Epithelial cell of esophagus (primary cell): ENCODE measurements around the gene ADIPOQ.
"Not testable (repeated sequence)": the region's sequence is repeated elsewhere in the genome, so short reads cannot be mapped to it uniquely, and the experiment has no call there.

Source experiments
- DNase-seq: peaks from one replicate; pipeline ENCODE4 v3.0.0; 2010; ENCODE audit warnings: low read depth
- H3K4me3 ChIP-seq: 2 replicates; pipeline ENCODE4 v1.5.1; 2011; ENCODE audit warnings: mild to moderate bottlenecking, low read length, control low read depth
- TF ChIP-seq, protein P1 (sequence below): IDR thresholded peaks from 2 replicates; pipeline ENCODE4 v1.5.1; 2011; ENCODE audit warnings: low read depth, mild to moderate bottlenecking, low read length, control low read depth, inconsistent platforms; ENCODE audit not compliant: insufficient read depth; ENCODE audit errors: missing control alignments

ADIPOQ gene

DNA sequence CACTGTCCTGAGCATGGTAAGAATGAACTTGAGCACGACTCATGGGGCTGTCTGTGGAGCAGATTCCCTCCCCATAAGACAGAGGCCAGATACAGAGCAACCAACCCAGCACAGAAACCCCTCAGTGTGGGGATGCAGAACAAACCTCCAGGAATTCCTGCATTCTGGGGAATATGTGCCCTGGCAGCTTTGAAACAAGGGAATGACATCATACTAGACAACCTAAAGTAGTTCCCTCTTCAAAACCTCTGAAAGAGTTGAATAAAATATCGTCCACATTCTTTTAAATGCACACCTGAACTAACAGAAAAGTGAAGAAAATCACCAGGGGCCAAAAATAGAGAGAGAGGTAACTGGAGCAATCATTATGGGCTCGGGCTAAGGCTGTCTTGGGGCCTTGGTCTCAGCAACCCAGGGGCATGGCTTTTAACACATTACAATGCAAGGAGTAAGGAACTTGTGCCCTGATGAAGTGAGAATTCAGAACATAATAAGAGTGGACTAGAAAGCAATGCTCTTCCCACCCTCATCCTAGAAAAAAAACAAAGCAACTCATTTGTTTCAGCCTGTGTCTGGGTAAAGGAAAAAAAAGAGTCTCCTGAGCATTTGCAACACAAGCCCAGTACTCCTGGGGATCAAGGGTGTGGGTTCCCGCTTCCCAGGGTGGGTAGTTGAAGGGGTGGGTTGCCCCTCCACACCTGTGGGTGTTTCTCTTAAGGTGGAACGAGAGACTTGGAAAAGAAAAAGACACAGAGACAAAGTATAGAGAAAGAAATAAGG, 43.9 kb downstream of the ADIPOQ start:
- no peak for DNase-seq
- TF ChIP-seq, protein P1, sequence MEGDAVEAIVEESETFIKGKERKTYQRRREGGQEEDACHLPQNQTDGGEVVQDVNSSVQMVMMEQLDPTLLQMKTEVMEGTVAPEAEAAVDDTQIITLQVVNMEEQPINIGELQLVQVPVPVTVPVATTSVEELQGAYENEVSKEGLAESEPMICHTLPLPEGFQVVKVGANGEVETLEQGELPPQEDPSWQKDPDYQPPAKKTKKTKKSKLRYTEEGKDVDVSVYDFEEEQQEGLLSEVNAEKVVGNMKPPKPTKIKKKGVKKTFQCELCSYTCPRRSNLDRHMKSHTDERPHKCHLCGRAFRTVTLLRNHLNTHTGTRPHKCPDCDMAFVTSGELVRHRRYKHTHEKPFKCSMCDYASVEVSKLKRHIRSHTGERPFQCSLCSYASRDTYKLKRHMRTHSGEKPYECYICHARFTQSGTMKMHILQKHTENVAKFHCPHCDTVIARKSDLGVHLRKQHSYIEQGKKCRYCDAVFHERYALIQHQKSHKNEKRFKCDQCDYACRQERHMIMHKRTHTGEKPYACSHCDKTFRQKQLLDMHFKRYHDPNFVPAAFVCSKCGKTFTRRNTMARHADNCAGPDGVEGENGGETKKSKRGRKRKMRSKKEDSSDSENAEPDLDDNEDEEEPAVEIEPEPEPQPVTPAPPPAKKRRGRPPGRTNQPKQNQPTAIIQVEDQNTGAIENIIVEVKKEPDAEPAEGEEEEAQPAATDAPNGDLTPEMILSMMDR, result no peak
- H3K4me3 ChIP-seq, result no peak overlapping the region

DNA sequence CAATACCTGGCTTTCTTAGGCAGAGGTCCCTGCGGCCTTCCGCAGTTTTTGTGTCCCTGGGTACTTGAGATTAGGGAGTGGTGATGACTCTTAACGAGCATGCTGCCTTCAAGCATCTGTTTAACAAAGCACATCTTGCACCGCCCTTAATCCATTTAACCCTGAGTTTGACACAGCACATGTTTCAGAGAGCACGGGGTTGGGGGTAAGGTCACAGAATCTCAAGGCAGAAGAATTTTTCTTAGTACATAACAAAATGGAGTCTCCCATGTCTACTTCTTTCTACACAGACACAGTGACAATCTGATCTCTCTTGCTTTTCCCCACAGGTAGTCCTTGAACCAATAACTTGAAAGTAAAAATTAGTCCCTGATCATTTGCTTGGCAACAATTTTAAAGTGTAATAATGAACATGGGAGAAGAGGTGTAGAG, 45.0 kb downstream of the ADIPOQ start:
- not testable (repeated sequence) for H3K4me3 ChIP-seq, DNase-seq

DNA sequence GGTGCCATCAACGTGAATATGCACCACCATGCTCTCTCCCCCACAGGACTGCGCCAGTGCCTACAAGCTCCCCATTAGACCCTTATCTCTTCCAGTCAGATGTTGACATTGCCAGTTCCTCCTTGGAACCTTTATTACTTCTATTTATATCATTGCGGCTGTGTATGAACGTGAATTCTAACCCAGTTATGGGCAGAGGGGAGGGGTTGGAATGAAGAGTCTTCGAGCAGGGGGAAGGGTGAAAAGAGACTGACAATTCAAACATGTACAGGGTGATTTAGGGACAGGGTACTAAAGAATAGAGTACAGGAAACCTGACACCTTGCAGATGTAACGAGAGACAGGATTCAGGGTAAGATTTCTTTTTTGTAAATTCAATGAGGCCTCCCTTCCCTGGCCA, 46.1 kb downstream of the ADIPOQ start:
- H3K4me3 ChIP-seq, result no peak overlapping the region
- DNase-seq, result no peak
- TF ChIP-seq, protein P1, result no peak

DNA sequence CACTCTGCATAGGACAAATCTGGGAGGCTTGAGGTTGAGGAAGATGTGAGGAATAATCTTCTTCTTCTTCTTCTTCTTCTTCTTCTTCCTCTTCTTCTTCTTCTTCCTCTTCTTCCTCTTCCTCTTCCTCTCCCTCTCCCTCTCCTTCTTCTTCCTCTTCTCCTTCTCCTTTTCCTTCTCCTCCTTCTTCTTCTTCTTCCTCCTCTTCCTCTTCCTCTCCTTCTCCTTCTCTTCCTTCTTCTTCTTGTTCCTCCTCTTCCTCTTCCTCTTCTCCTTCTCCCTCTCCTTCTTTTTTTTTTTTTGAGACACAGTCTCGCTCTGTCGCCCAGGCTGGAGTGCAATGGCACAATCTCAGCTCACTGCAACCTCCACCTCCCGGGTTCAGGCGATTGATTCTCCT, 47.2 kb downstream of the ADIPOQ start:
- not testable (repeated sequence) for DNase-seq, H3K4me3 ChIP-seq

DNA sequence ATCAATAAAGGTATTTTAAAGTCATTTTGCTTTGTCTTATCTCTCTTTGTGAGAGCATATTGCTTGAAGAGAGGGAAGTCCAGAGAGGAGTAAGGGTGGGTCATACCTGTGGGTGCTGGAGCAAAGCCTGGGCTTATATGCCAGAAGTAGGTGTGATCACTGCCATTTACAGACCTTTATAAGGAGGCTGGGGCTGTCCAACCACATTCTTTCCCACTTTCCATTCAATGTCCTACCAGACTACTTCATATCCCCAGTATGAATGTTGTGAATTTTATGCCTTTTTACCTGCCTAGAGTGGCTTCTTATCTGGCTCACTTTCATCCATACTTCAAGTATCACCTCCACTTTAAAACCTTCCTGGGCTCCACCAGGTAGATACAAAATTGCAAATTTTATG, 48.4 kb downstream of the ADIPOQ start:
- DNase-seq, result no peak
- TF ChIP-seq, protein P1, result no peak
- H3K4me3 ChIP-seq, result no peak overlapping the region

DNA sequence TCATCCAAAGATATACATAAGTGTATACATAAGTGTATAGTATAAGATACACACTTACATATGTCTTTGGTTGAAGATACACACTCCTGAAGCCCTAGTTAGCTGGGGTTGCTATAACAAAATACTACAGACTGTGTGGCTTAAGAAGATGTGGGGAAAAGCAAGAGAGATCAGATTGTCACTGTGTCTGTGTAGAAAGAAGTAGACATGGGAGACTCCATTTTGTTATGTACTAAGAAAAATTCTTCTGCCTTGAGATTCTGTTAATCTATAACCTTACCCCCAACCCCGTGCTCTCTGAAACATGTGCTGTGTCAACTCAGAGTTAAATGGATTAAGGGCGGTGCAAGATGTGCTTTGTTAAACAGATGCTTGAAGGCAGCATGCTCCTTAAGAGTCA, 50.6 kb downstream of the ADIPOQ start:
- not testable (repeated sequence) for H3K4me3 ChIP-seq, DNase-seq

DNA sequence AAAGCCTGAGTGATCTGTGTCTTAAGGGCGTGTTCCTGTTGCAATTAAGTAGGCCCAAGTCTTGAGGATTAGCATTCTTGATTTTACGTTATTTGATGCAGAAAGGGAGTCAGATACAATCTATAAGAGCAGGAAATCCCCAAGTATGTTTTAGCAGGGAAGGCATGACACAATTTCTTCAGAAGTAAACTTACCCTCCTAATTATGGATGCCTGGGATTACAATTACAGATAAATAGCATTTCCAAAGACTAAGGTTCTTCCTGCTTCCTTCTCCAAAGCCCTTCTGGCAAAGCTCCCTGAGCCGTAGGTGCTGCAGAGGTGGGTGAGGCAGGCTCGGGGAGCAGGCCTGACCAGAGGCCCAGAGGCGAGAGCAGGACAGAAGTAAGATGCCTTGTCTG, 52.9 kb downstream of the ADIPOQ start:
- DNase-seq, result no peak
- TF ChIP-seq, protein P1, result no peak
- H3K4me3 ChIP-seq, result no peak overlapping the region

DNA sequence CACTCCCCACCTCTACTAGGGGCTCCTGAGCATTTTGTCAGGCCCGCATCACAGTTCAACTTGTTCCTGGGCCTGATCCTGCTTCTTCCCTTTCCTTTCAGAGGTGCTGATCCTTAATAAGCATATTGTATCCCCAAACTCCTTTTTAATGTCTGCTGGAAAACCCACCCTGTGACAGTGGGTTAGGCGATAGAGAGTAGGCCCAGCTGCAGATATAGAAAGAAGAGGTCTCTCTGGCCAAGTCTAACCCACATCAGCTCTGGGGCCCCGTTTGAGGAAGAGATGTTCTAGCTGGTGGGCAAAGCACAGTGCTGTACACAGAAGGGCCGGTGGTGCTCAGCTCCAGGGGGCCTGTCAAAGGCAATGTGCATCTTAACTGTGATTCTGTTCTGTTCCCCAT, 53.5 kb downstream of the ADIPOQ start:
- TF ChIP-seq, protein P1, result no peak
- H3K4me3 ChIP-seq, result no peak overlapping the region
- no peak for DNase-seq

DNA sequence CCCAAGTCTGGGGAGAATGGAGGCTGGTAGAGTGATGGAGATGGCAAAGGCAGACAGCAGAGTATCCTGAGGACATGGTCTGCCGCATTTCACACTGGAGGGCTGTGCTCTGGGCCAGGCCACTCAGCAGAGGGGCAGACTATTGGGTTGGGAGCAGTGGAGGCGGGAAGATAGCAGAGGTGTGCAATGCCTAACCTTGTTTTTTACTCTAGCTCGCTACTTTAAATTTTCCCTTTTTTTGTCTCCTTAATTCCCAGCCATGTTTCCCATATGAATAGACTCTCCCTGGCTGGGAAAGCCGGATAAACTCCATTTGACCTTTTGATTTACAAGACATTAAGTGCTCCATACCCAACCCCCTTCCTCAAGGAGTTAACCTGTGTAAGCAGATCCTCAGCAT, 54.4 kb downstream of the ADIPOQ start:
- no peak for DNase-seq
- TF ChIP-seq, protein P1, result no peak
- H3K4me3 ChIP-seq, result no peak overlapping the region
